ENCODE measurements around the gene PRKRA. TPM values are rescaled to one million over a fixed set of nuclear protein-coding genes. Genes with fewer than 3 reads are reported as not detected.

The PRKRA gene
- polyA plus RNA-seq, 1 donor from 2014 or later = 91.8 TPM

GRCh38 chr2:178419123-178419522 lies 31.9 kb downstream of the PRKRA start:
- no peaks in the 10 kb centered on the region for H3K36me3 ChIP-seq (ENCODE audit: insufficient read depth, low read length)
- H3K79me2 ChIP-seq (replicated peaks; ENCODE audit: insufficient read depth, low read length) = no peaks in the 10 kb centered on the region
- no peaks in the 10 kb centered on the region for H4K20me1 ChIP-seq (ENCODE audit: insufficient read depth)
- H3K27me3 ChIP-seq (ENCODE audit: insufficient read depth, low read depth, low read length) = no peaks in the 10 kb centered on the region
- H2AFZ ChIP-seq (ENCODE audit: low read depth, low read length) = no peak overlapping the region
- no peaks in the 10 kb centered on the region for H3K9me2 ChIP-seq (ENCODE audit: insufficient read depth, low read length)
- TF ChIP-seq TAF1 (IDR thresholded peaks at IDR 0.05; ENCODE audit: low read depth) (no peak), SMC3 (conservative IDR thresholded peaks at IDR 0.05; ENCODE audit: poor library complexity) (peak; percentile 79), CTCF (IDR thresholded peaks at IDR 0.05; ENCODE audit: poor library complexity, severe bottlenecking) (peak; percentile 74), REST (IDR thresholded peaks at IDR 0.05; ENCODE audit: borderline replicate concordance) (no peak), POLR2AphosphoS5 (IDR thresholded peaks at IDR 0.05) (no peak), RAD21 (conservative IDR thresholded peaks at IDR 0.05) (peak; percentile 79), EZH2 (IDR thresholded peaks at IDR 0.05; ENCODE audit: borderline replicate concordance, insufficient read depth, low read length, poor library complexity, severe bottlenecking) (no peak), EP300 (conservative IDR thresholded peaks at IDR 0.05; ENCODE audit: poor library complexity, severe bottlenecking) (no peak), MXI1 (conservative IDR thresholded peaks at IDR 0.05; ENCODE audit: poor library complexity, severe bottlenecking) (no peak)
- H3F3A ChIP-seq (ENCODE audit: insufficient read depth, low read length, poor library complexity, severe bottlenecking) = no peaks in the 10 kb centered on the region
- no peak overlapping the region for H3K27ac ChIP-seq (ENCODE audit: low read length)
- H3K4me3 ChIP-seq (ENCODE audit: low read length) = no peak overlapping the region
- H3K9ac ChIP-seq (ENCODE audit: low read length) = no peak overlapping the region
- no peaks in the 10 kb centered on the region for H3K9me3 ChIP-seq (ENCODE audit: low read length)
- H3K4me2 ChIP-seq (ENCODE audit: low read length) = no peak overlapping the region

- Histone ChIP-seq H3K9ac (ENCODE audit: low read length) (no peak overlapping the region), H3K4me3 (ENCODE audit: low read length) (no peak overlapping the region), H3K79me2 (replicated peaks; ENCODE audit: insufficient read depth, low read length) (no peaks in the 10 kb centered on the region), H2AFZ (ENCODE audit: low read depth, low read length) (no peak overlapping the region), H3K9me3 (ENCODE audit: low read length) (no peaks in the 10 kb centered on the region), H3K9me2 (ENCODE audit: insufficient read depth, low read length) (no peaks in the 10 kb centered on the region), H4K20me1 (ENCODE audit: insufficient read depth) (no peaks in the 10 kb centered on the region), H3K36me3 (ENCODE audit: insufficient read depth, low read length) (no peaks in the 10 kb centered on the region), H3K27me3 (ENCODE audit: insufficient read depth, low read depth, low read length) (no peaks in the 10 kb centered on the region), H3K27ac (ENCODE audit: low read length) (no peak overlapping the region), H3F3A (ENCODE audit: insufficient read depth, low read length, poor library complexity, severe bottlenecking) (no peaks in the 10 kb centered on the region), H3K4me2 (ENCODE audit: low read length) (no peak overlapping the region)
- no peak for TF ChIP-seq MXI1 (conservative IDR thresholded peaks at IDR 0.05; ENCODE audit: poor library complexity, severe bottlenecking)
These were observed 32.5 kb downstream of the PRKRA start for GRCh38 chr2:178418426-178418825.

DNA sequence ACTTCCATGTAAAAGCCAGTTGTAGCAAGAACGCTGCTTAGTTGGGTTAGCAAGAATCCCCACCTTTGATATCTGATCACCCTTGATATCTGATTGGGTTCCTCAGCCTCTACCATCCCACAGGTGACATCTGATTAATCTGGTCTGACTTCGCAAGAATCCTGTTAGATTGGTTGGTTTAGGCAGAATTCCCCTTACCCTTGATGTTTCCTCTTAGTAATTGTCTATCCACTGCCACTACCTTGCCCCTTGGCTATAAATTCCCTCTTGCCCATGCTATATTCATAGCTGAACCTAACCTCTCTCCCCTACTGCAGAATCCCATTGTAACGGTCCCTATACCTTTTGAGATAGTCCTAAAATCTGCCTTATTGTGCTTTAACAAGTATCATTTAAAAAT lies 33.1 kb downstream of the PRKRA start:
- H3K9ac ChIP-seq (ENCODE audit: low read length) = no peak overlapping the region
- H2AFZ ChIP-seq (ENCODE audit: low read depth, low read length) = no peak overlapping the region
- no peak overlapping the region for H3K4me2 ChIP-seq (ENCODE audit: low read length)
- H3K9me2 ChIP-seq (ENCODE audit: insufficient read depth, low read length) = no peaks in the 10 kb centered on the region
- H3K4me3 ChIP-seq (ENCODE audit: low read length) = no peak overlapping the region
- H3K36me3 ChIP-seq (ENCODE audit: insufficient read depth, low read length) = no peaks in the 10 kb centered on the region
- no peaks in the 10 kb centered on the region for H3K27me3 ChIP-seq (ENCODE audit: insufficient read depth, low read depth, low read length)
- no peaks in the 10 kb centered on the region for H4K20me1 ChIP-seq (ENCODE audit: insufficient read depth)
- H3F3A ChIP-seq (ENCODE audit: insufficient read depth, low read length, poor library complexity, severe bottlenecking) = no peaks in the 10 kb centered on the region
- TF ChIP-seq MXI1 (conservative IDR thresholded peaks at IDR 0.05; ENCODE audit: poor library complexity, severe bottlenecking) (no peak), EZH2 (IDR thresholded peaks at IDR 0.05; ENCODE audit: borderline replicate concordance, insufficient read depth, low read length, poor library complexity, severe bottlenecking) (no peak), EP300 (conservative IDR thresholded peaks at IDR 0.05; ENCODE audit: poor library complexity, severe bottlenecking) (no peak), REST (IDR thresholded peaks at IDR 0.05; ENCODE audit: borderline replicate concordance) (no peak), RAD21 (conservative IDR thresholded peaks at IDR 0.05) (no peak), CTCF (IDR thresholded peaks at IDR 0.05; ENCODE audit: poor library complexity, severe bottlenecking) (no peak), TAF1 (IDR thresholded peaks at IDR 0.05; ENCODE audit: low read depth) (no peak), SMC3 (conservative IDR thresholded peaks at IDR 0.05; ENCODE audit: poor library complexity) (no peak), POLR2AphosphoS5 (IDR thresholded peaks at IDR 0.05) (no peak)
- no peaks in the 10 kb centered on the region for H3K79me2 ChIP-seq (replicated peaks; ENCODE audit: insufficient read depth, low read length)
- H3K9me3 ChIP-seq (ENCODE audit: low read length) = no peaks in the 10 kb centered on the region
- no peak overlapping the region for H3K27ac ChIP-seq (ENCODE audit: low read length)
